H1 (cell line): ENCODE results near the gene TSPAN4. TPM values are rescaled to one million over a fixed set of nuclear protein-coding genes. Genes with fewer than 3 reads are reported as not detected.

Experiments used
- JUN ChIP-seq: IDR thresholded peaks from 2 replicates; pipeline ENCODE4 v1.6.1; 2011; ENCODE audit warnings: low read depth, mild to moderate bottlenecking, improper control_type of control experiment, low read length
- PHF8 ChIP-seq: fragments of 200-600 bp; sonication (generic); conservative IDR thresholded peaks from 2 replicates; pipeline ENCODE4 v1.7.1; 2012; ENCODE audit warnings: low read depth, mild to moderate bottlenecking, inconsistent platforms, low read length, moderate library complexity
- POLR2AphosphoS5 ChIP-seq: IDR thresholded peaks from 2 replicates; pipeline ENCODE4 v1.6.1; 2011; ENCODE audit warnings: low read depth, low read length
- TBP ChIP-seq: IDR thresholded peaks from 2 replicates; pipeline ENCODE4 v1.6.1; 2011; ENCODE audit warnings: low read depth, low read length, improper control_type of control experiment
- YY1 ChIP-seq: IDR thresholded peaks from 2 replicates; pipeline ENCODE4 v1.6.1; 2011; ENCODE audit warnings: low read depth, mild to moderate bottlenecking, low read length
- polyA plus RNA-seq, 7 experiments: library from polyadenylated mRNA; depleted of rRNA in 3 of 7; stranded (reverse) in 5 of 7; unstranded in 2 of 7; fragments of >200 nt in 5 of 7; fragments of 200-250 nt in 2 of 7; gene quantifications; 1 replicate in 5 of 7; 2 replicates in 1 of 7; 4 replicates in 1 of 7; pipeline versions ENCODE4 v1.2.1 to v1.2.3, GENCODE V29; 2011 to 2013; ENCODE audit warnings: missing spikeins in 2 of 7, mixed read lengths in 2 of 7
- total RNA-seq: library from RNA; stranded (reverse); fragmentation: NEBNext Ultra II Directional; extraction: Animal tissue kit (Norgen Biotek cat#: 25700); gene quantifications from 2 replicates; pipeline ENCODE4 v1.2.1, GENCODE V29; 2021

Gene TSPAN4
- total and polyA plus RNA-seq, 2 of the 8 experiments (the other 6 are each of a cell fraction or from before 2014, with no cell fraction given): 74.1 to 145 TPM

GRCh38 chr11:832529-833113 lies 10.0 kb upstream of the TSPAN4 start, which contains the start of gene CD151 (continued):
- 0 out of 2 replicates have a peak, but pooled peaks have one; percentile 10 for TF ChIP-seq YY1
- TF ChIP-seq JUN: no peak
- TF ChIP-seq POLR2AphosphoS5: no peak
- TF ChIP-seq TBP: peak; percentile 33; the same call in 1 of the 2 replicates
- TF ChIP-seq PHF8: peak; percentile 20; the same call in 1 of the 2 replicates
